Measurements from ENCODE around the gene HNRNPAB. TPM values are rescaled to one million over a fixed set of nuclear protein-coding genes. Genes with fewer than 3 reads are reported as not detected.

HNRNPAB gene
- total RNA-seq, 6 experiments from 2014 or later, result 153 to 218 (median 197) TPM

GRCh38 chr5:178191661-178192060, 12.7 kb upstream of the HNRNPAB start:
- TF ChIP-seq CTCF (IDR thresholded peaks at IDR 0.05), result no peak
- no peak for DNase-seq
- no peak overlapping the region for H3K27ac Mint-ChIP-seq
- peaks cover 31% of the 10 kb centered on the region for H3K27me3 Mint-ChIP-seq (ENCODE audit: insufficient read depth)
- H3K9me3 Mint-ChIP-seq, result peaks cover 4% of the 10 kb centered on the region; the same call in 1 of the 2 replicates
- peaks cover 10% of the 10 kb centered on the region for H3K4me1 Mint-ChIP-seq (ENCODE audit: low read depth)
- H3K36me3 Mint-ChIP-seq (ENCODE audit: low read depth), result no peaks in the 10 kb centered on the region
- no peak overlapping the region for H3K4me3 Mint-ChIP-seq

DNA sequence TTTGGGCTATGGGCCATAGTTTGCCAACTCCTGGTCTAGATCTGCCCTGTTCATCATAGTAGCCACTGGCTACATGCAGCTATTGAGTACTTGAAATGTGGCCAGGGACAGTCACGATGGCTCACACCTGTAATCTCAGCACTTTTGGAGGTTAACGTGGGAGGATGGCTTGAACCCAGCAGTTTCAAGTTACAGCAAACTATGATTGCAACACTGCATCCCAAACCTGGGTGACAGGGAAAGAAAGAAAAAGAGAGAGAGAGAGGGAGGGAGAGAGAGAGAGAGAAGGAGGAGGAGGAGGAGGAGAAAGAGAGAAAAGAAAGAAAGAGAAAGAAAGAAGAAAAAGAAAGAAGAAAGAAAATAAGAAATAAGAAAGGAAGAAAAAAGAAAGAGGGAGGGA, 12.1 kb upstream of the HNRNPAB start:
- no peak for DNase-seq
- H3K36me3 Mint-ChIP-seq (ENCODE audit: low read depth), result no peaks in the 10 kb centered on the region
- no peak overlapping the region for H3K4me3 Mint-ChIP-seq
- peaks cover 4% of the 10 kb centered on the region; the same call in 1 of the 2 replicates for H3K9me3 Mint-ChIP-seq
- no peak for TF ChIP-seq CTCF (IDR thresholded peaks at IDR 0.05)
- peaks cover 32% of the 10 kb centered on the region for H3K27me3 Mint-ChIP-seq (ENCODE audit: insufficient read depth)
- no peak overlapping the region for H3K27ac Mint-ChIP-seq
- peaks cover 8% of the 10 kb centered on the region; the same call in 1 of the 2 replicates for H3K4me1 Mint-ChIP-seq (ENCODE audit: low read depth)

DNA sequence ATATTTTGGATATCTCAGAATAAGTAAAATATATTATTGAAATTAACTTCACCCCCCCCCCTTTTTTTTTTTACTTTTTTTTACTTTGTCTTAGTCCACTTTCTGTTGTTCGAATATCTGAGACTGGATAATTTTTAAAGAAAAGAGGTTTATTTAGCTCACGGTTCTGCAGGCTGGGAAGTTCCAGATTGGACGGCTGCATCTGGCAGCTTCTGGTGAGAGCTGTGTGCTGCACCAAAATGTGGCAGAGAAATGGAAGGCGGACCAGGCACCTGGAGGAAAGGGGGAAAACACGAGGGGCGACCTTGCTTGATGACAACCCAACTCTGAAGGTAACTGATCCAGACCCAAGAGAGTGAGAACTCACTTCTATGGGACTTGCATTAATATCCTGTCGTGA, 11.5 kb upstream of the HNRNPAB start:
- Mint-ChIP-seq H3K36me3 (ENCODE audit: low read depth) (no peaks in the 10 kb centered on the region), H3K27me3 (ENCODE audit: insufficient read depth) (peaks cover 32% of the 10 kb centered on the region), H3K4me3 (no peak overlapping the region), H3K9me3 (peaks cover 4% of the 10 kb centered on the region; the same call in 1 of the 2 replicates), H3K4me1 (ENCODE audit: low read depth) (peaks cover 8% of the 10 kb centered on the region; the same call in 1 of the 2 replicates), H3K27ac (no peak overlapping the region)
- no peak for TF ChIP-seq CTCF (IDR thresholded peaks at IDR 0.05)
- DNase-seq, result no peak

DNA sequence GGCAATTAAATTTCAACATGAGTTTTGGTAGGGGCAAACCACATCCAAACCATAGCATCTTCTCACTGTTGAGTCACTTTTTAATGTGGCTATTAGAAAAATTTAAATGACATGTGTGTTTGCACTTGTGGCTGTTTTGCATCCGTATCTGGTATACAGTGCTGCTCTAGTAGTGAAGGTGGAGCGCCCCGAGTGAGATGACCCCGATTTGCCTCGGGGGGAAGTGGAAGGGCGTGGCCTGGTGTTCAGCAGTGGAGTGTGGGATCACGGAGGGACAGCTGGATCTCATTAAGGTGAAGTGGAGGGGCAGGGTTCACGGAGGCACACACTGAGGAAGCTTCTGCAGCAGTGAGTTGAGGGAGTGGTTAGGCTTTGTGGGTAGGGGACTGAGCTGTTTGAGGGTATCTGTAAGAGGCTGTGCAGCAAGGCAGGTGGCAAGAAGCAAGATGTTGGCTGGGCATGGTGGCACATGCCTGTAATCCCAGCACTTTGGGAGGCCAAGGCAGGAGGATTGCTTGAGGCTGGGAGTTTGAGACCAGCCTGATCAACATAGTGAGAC, 11.0 kb upstream of the HNRNPAB start:
- TF ChIP-seq CTCF (IDR thresholded peaks at IDR 0.05), result no peak
- peaks cover 8% of the 10 kb centered on the region; the same call in 1 of the 2 replicates for H3K4me1 Mint-ChIP-seq (ENCODE audit: low read depth)
- no peaks in the 10 kb centered on the region for H3K36me3 Mint-ChIP-seq (ENCODE audit: low read depth)
- no peak overlapping the region for H3K4me3 Mint-ChIP-seq
- no peak for DNase-seq
- peaks cover 35% of the 10 kb centered on the region for H3K27me3 Mint-ChIP-seq (ENCODE audit: insufficient read depth)
- peaks cover 4% of the 10 kb centered on the region; the same call in 1 of the 2 replicates for H3K9me3 Mint-ChIP-seq
- no peak overlapping the region for H3K27ac Mint-ChIP-seq

DNA sequence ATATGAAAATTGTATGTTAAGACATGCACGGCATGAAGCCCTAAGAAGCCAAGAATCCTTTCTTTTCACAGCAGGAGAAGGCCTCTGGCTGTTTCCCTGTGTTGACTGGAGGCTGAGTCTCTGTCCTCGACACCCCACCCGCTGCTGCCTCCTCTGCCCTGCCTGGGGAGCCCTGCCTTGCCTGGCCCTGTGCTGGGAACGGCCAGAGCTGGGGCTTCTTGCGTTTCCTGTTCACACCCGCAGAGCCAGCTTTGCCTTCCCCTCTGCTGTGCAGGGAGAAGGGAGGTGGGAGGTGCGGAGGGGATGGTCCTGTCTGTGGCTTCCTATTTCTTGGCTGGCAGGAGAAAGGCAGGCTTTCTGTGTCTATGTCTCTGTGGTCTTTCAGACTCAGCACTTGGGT, 10.3 kb upstream of the HNRNPAB start:
- H3K36me3 Mint-ChIP-seq (ENCODE audit: low read depth), result no peaks in the 10 kb centered on the region
- H3K27ac Mint-ChIP-seq, result no peak overlapping the region
- no peak for TF ChIP-seq CTCF (IDR thresholded peaks at IDR 0.05)
- H3K4me3 Mint-ChIP-seq, result no peak overlapping the region
- peaks cover 8% of the 10 kb centered on the region; the same call in 1 of the 2 replicates for H3K4me1 Mint-ChIP-seq (ENCODE audit: low read depth)
- DNase-seq, result no peak
- H3K27me3 Mint-ChIP-seq (ENCODE audit: insufficient read depth), result peaks cover 31% of the 10 kb centered on the region
- peaks cover 4% of the 10 kb centered on the region; the same call in 1 of the 2 replicates for H3K9me3 Mint-ChIP-seq

Measured in HFFc6 (cell line).